ENCODE data around the gene FBLN1. TPM values are rescaled to one million over a fixed set of nuclear protein-coding genes. Genes with fewer than 3 reads are reported as not detected.

Gene FBLN1
- total RNA-seq, 4 donors from 2014 or later: 131 to 349 (median 293) TPM

GRCh38 chr22:45584621-45585436 lies 82.1 kb downstream of the FBLN1 start:
- DNase-seq (ENCODE audit: low spot score): no peak

GRCh38 chr22:45585437-45585755 lies 82.7 kb downstream of the FBLN1 start:
- ATAC-seq (ENCODE audit: low FRiP score) (no peak), DNase-seq (ENCODE audit: low spot score) (no peak)
- no peak for TF ChIP-seq CTCF (IDR thresholded peaks at IDR 0.05)

More at GRCh38 chr22:45584621-45585436, 82.1 kb downstream of the FBLN1 start:
- TF ChIP-seq CTCF (IDR thresholded peaks at IDR 0.05): no peak
- no peak for ATAC-seq (ENCODE audit: low FRiP score)

GRCh38 chr22:45585946-45586540 lies 83.4 kb downstream of the FBLN1 start:
- DNase-seq (ENCODE audit: low spot score): no peak
- no peak for ATAC-seq (ENCODE audit: low FRiP score)
- TF ChIP-seq CTCF (IDR thresholded peaks at IDR 0.05): no peak

- ATAC-seq (ENCODE audit: low FRiP score) (no peak), DNase-seq (ENCODE audit: low spot score) (no peak)
- no peak for TF ChIP-seq CTCF (IDR thresholded peaks at IDR 0.05)
Observed at GRCh38 chr22:45586651-45587405, 84.1 kb downstream of the FBLN1 start.

- no peak for TF ChIP-seq CTCF (IDR thresholded peaks at IDR 0.05)
- DNase-seq (ENCODE audit: low spot score): no peak
- no peak for ATAC-seq (ENCODE audit: low FRiP score)
Observed at GRCh38 chr22:45587638-45588505, 85.2 kb downstream of the FBLN1 start.

- no peak for TF ChIP-seq CTCF (IDR thresholded peaks at IDR 0.05)
- DNase-seq (ENCODE audit: low spot score): no peak
- no peak for ATAC-seq (ENCODE audit: low FRiP score)
Observed at GRCh38 chr22:45589556-45589955, 86.9 kb downstream of the FBLN1 start.
